Type B pancreatic cell (in vitro differentiated cells): ENCODE measurements around the gene MYCBP2. TPM values are rescaled to one million over a fixed set of nuclear protein-coding genes. Genes with fewer than 3 reads are reported as not detected.
A peak's percentile ranks its signal among the peaks of the same experiment; 100 is the strongest.

ENCODE experiments used
- DNase-seq: peaks from one replicate; pipeline ENCODE4 v3.0.0; 2021; ENCODE audit warnings: mixed read lengths; ENCODE audit not compliant: unreplicated experiment; ENCODE audit errors: extremely low spot score
- H3K27ac Mint-ChIP-seq: 2 replicates; pipeline ENCODE4 v1.8.0; 2021; ENCODE audit warnings: mild to moderate bottlenecking, mixed read lengths
- H3K27me3 Mint-ChIP-seq: 2 replicates; pipeline ENCODE4 v1.8.0; 2021; ENCODE audit warnings: mixed read lengths
- H3K36me3 Mint-ChIP-seq: 2 replicates; pipeline ENCODE4 v1.8.0; 2021; ENCODE audit warnings: mixed read lengths
- H3K4me1 Mint-ChIP-seq: one replicate; pipeline ENCODE4 v1.8.0; 2021; ENCODE audit warnings: mixed read lengths; ENCODE audit not compliant: unreplicated experiment
- H3K4me3 Mint-ChIP-seq: 2 replicates; pipeline ENCODE4 v1.8.0; 2021; ENCODE audit warnings: mild to moderate bottlenecking, mixed read lengths
- H3K9me3 Mint-ChIP-seq: 2 replicates; pipeline ENCODE4 v1.8.0; 2021; ENCODE audit warnings: mixed read lengths
- CTCF ChIP-seq: fragments of 200-600 bp; sonication (generic); conservative IDR thresholded peaks from 2 replicates; pipeline ENCODE4 v1.5.0; 2021; ENCODE audit warnings: antibody characterized with exemption, mild to moderate bottlenecking
- total RNA-seq: library from RNA; stranded (reverse); gene quantifications from 2 replicates; pipeline ENCODE4 v1.2.1, GENCODE V29; 2021; ENCODE audit warnings: low replicate concordance

MYCBP2 gene
- total RNA-seq, 1 donor from 2014 or later: 71.7 TPM

GRCh38 chr13:77285098-77285497 lies 41.8 kb downstream of the MYCBP2 start:
- no peaks in the 10 kb centered on the region for H3K9me3 Mint-ChIP-seq
- no peaks in the 10 kb centered on the region for H3K27me3 Mint-ChIP-seq
- H3K4me1 Mint-ChIP-seq: no peaks in the 10 kb centered on the region
- DNase-seq: no peak
- H3K36me3 Mint-ChIP-seq: peaks cover 35% of the 10 kb centered on the region
- no peak overlapping the region for H3K27ac Mint-ChIP-seq
- TF ChIP-seq CTCF: no peak
- no peak overlapping the region for H3K4me3 Mint-ChIP-seq

- no peak for DNase-seq
- TF ChIP-seq CTCF: no peak
- no peaks in the 10 kb centered on the region for H3K9me3 Mint-ChIP-seq
- no peak overlapping the region for H3K4me3 Mint-ChIP-seq
- H3K36me3 Mint-ChIP-seq: peaks cover 25% of the 10 kb centered on the region
- no peak overlapping the region for H3K27ac Mint-ChIP-seq
- H3K4me1 Mint-ChIP-seq: no peaks in the 10 kb centered on the region
- H3K27me3 Mint-ChIP-seq: no peaks in the 10 kb centered on the region
Observed at GRCh38 chr13:77274126-77274525, 52.8 kb downstream of the MYCBP2 start.

- DNase-seq: no peak
- Mint-ChIP-seq H3K4me3 (no peak overlapping the region), H3K27me3 (no peaks in the 10 kb centered on the region), H3K4me1 (no peaks in the 10 kb centered on the region), H3K36me3 (peaks cover 26% of the 10 kb centered on the region), H3K9me3 (no peaks in the 10 kb centered on the region), H3K27ac (no peak overlapping the region)
- no peak for TF ChIP-seq CTCF
Observed at GRCh38 chr13:77269141-77269540, 57.8 kb downstream of the MYCBP2 start.

GRCh38 chr13:77267362-77267761 lies 59.5 kb downstream of the MYCBP2 start:
- Mint-ChIP-seq H3K27ac (no peak overlapping the region), H3K9me3 (no peaks in the 10 kb centered on the region), H3K36me3 (peaks cover 26% of the 10 kb centered on the region), H3K27me3 (no peaks in the 10 kb centered on the region), H3K4me3 (no peak overlapping the region), H3K4me1 (no peaks in the 10 kb centered on the region)
- TF ChIP-seq CTCF: no peak
- DNase-seq: no peak

- H3K4me1 Mint-ChIP-seq: no peaks in the 10 kb centered on the region
- TF ChIP-seq CTCF: no peak
- DNase-seq: no peak
- H3K36me3 Mint-ChIP-seq: peaks cover 19% of the 10 kb centered on the region
- no peaks in the 10 kb centered on the region for H3K27me3 Mint-ChIP-seq
- no peaks in the 10 kb centered on the region for H3K9me3 Mint-ChIP-seq
- H3K27ac Mint-ChIP-seq: peak overlapping the region; percentile 1
- no peak overlapping the region for H3K4me3 Mint-ChIP-seq
Observed at GRCh38 chr13:77265336-77265735, 61.6 kb downstream of the MYCBP2 start.

- Mint-ChIP-seq H3K27me3 (no peaks in the 10 kb centered on the region), H3K36me3 (peaks cover 21% of the 10 kb centered on the region), H3K4me3 (no peak overlapping the region), H3K27ac (no peak overlapping the region), H3K9me3 (no peaks in the 10 kb centered on the region), H3K4me1 (no peaks in the 10 kb centered on the region)
- DNase-seq: no peak
- TF ChIP-seq CTCF: no peak
Observed at GRCh38 chr13:77262198-77262597, 64.7 kb downstream of the MYCBP2 start.
